H1 (cell line): ENCODE results near the gene JPT2.

ENCODE experiments used
- CBX8 ChIP-seq: fragments of 300-800, 300-1000 bp; sonication (generic); IDR thresholded peaks from 2 replicates; pipeline ENCODE4 v1.7.1; 2016; ENCODE audit warnings: low read depth, low read length, borderline replicate concordance
- EP300 ChIP-seq, 2 experiments: IDR thresholded peaks; 1 replicate in 1 of 2; 2 replicates in 1 of 2; pipeline ENCODE4 v1.6.1; 2011 to 2012; ENCODE audit warnings: low read depth in 2 of 2, low read length in 2 of 2, mild to moderate bottlenecking in 2 of 2, borderline replicate concordance in 1 of 2, inconsistent platforms in 1 of 2, moderate library complexity in 1 of 2
- EZH2 ChIP-seq: fragments of 200-600 bp; sonication (generic); IDR thresholded peaks from 2 replicates; pipeline ENCODE4 v1.7.1; 2012; ENCODE audit warnings: low read depth, mild to moderate bottlenecking, moderate library complexity, low read length, inconsistent platforms; ENCODE audit not compliant: severe bottlenecking
- KDM1A ChIP-seq: fragments of 200-600, 300-600 bp; sonication (generic); IDR thresholded peaks from 2 replicates; pipeline ENCODE4 v1.7.1; 2016; ENCODE audit warnings: mild to moderate bottlenecking, low read length, borderline replicate concordance
- NRF1 ChIP-seq: IDR thresholded peaks from 2 replicates; pipeline ENCODE4 v1.6.1; 2011; ENCODE audit warnings: mild to moderate bottlenecking, low read depth, low read length, improper control_type of control experiment
- POLR2A ChIP-seq, 2 experiments: IDR thresholded peaks; 1 replicate in 1 of 2; 2 replicates in 1 of 2; pipeline ENCODE4 v1.6.1; 2011; ENCODE audit warnings: low read depth in 2 of 2, low read length in 2 of 2, mild to moderate bottlenecking in 2 of 2; ENCODE audit errors: control extremely low read depth in 1 of 2
- POLR2AphosphoS5 ChIP-seq: IDR thresholded peaks from 2 replicates; pipeline ENCODE4 v1.6.1; 2011; ENCODE audit warnings: low read depth, low read length
- RAD21 ChIP-seq, 2 experiments: IDR thresholded peaks in 1 of 2; conservative IDR thresholded peaks in 1 of 2; 2 replicates each; pipeline ENCODE4 v1.6.1; 2011; ENCODE audit warnings: low read depth in 2 of 2, low read length in 2 of 2, improper control_type of control experiment in 1 of 2, inconsistent platforms in 1 of 2, mild to moderate bottlenecking in 1 of 2, moderate library complexity in 1 of 2
- RFX5 ChIP-seq: IDR thresholded peaks from 2 replicates; pipeline ENCODE4 v1.6.1; 2011; ENCODE audit warnings: low read depth, low read length, improper control_type of control experiment, borderline replicate concordance
- TF ChIP-seq, protein P1 (sequence below): IDR thresholded peaks from 2 replicates; pipeline ENCODE4 v1.6.1; 2012; ENCODE audit warnings: inconsistent platforms
- TF ChIP-seq, protein P2 (sequence below), 3 experiments: IDR thresholded peaks; 1 replicate in 2 of 3; 2 replicates in 1 of 3; pipeline versions ENCODE4 v1.5.1 to v1.6.1; 2011; ENCODE audit warnings: low read length in 3 of 3, mild to moderate bottlenecking in 3 of 3, inconsistent platforms in 2 of 3, low read depth in 1 of 3, moderate library complexity in 1 of 3; ENCODE audit not compliant: insufficient read depth in 1 of 3; ENCODE audit errors: control extremely low read depth in 1 of 3

DNA sequence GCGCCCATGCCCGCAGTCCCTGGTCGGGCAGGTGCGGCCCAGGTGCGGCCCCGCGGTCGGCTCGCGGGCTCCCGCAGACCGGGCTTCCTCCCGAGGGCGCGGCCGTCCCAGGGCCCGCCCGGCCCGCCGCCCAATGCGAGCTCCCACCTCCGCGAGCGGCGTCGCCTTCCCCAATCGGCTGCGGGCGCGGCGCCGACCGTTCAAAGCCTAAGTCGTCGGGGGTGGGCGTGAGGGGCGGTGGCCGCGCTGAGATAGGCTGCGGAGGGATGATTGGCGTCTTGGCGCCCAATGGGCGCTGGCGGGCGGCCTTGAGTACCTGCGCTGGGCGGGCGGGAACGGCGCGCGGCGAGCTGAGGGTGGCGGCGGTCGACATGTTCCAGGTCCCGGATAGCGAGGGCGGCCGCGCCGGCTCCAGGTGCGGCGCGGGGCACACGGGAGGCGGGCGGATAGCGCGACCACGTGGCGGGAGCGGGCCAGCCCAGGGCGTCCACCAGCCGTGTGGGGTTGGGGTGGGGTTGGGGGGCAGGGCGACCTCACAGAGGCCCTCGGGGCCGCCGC is at the start of gene JPT2:
- peak in 1 of 2 experiments; percentile 46; a peak in 2 of 3 replicates for TF ChIP-seq POLR2A (IDR thresholded peaks at IDR 0.05; ENCODE audit: control extremely low read depth in 1 of 2, low read depth in 2 of 2, low read length in 2 of 2)
- TF ChIP-seq, protein P1, sequence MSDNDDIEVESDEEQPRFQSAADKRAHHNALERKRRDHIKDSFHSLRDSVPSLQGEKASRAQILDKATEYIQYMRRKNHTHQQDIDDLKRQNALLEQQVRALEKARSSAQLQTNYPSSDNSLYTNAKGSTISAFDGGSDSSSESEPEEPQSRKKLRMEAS: peak; percentile 44; the same call in 1 of the 2 replicates
- TF ChIP-seq, protein P2, sequence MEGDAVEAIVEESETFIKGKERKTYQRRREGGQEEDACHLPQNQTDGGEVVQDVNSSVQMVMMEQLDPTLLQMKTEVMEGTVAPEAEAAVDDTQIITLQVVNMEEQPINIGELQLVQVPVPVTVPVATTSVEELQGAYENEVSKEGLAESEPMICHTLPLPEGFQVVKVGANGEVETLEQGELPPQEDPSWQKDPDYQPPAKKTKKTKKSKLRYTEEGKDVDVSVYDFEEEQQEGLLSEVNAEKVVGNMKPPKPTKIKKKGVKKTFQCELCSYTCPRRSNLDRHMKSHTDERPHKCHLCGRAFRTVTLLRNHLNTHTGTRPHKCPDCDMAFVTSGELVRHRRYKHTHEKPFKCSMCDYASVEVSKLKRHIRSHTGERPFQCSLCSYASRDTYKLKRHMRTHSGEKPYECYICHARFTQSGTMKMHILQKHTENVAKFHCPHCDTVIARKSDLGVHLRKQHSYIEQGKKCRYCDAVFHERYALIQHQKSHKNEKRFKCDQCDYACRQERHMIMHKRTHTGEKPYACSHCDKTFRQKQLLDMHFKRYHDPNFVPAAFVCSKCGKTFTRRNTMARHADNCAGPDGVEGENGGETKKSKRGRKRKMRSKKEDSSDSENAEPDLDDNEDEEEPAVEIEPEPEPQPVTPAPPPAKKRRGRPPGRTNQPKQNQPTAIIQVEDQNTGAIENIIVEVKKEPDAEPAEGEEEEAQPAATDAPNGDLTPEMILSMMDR (IDR thresholded peaks at IDR 0.05; ENCODE audit: control extremely low read depth in 1 of 3, insufficient read depth in 1 of 3, low read depth in 1 of 3, low read length in 3 of 3): no peak
- no peak for TF ChIP-seq EZH2
- TF ChIP-seq EP300 (IDR thresholded peaks at IDR 0.05; ENCODE audit: borderline replicate concordance in 1 of 2, low read depth in 2 of 2, low read length in 2 of 2): no peak
- peak; percentile 68; the same call in 1 of the 2 replicates for TF ChIP-seq POLR2AphosphoS5
- TF ChIP-seq KDM1A: no peak
- no peak for TF ChIP-seq RAD21 (IDR thresholded peaks at IDR 0.05 in 1 of 2, conservative IDR thresholded peaks at IDR 0.05 in 1 of 2; ENCODE audit: low read depth in 2 of 2, low read length in 2 of 2)
- no peak for TF ChIP-seq CBX8
- no peak for TF ChIP-seq NRF1
- TF ChIP-seq RFX5: no peak
